ENCODE measurements around the gene ESYT1.
A peak's percentile ranks its signal among the peaks of the same experiment; 100 is the strongest.

Gene ESYT1

GRCh38 chr12:56099787-56100186 lies 28.3 kb upstream of the ESYT1 start:
- H3K4me2 ChIP-seq = no peak overlapping the region

GRCh38 chr12:56101045-56101444 lies 27.0 kb upstream of the ESYT1 start:
- Histone ChIP-seq H3K9ac (no peak overlapping the region), H3K4me2 (no peak overlapping the region), H3K9me3 (replicated peaks in 1 of 11) (no peaks in the 10 kb centered on the region), H3K27ac (no peak overlapping the region), H4K20me1 (peaks cover 5 to 13% (median 9%) of the 10 kb centered on the region in 11 experiments; a peak in 20 of 22 replicates), H3K36me3 (peaks cover 0 to 8% (median 5%) of the 10 kb centered on the region in 11 experiments; a peak in 12 of 22 replicates), H3K4me1 (peaks cover 17 to 23% (median 20%) of the 10 kb centered on the region in 10 experiments), H3K27me3 (no peaks in the 10 kb centered on the region), H3K4me3 (no peak overlapping the region)
- TF ChIP-seq Cebpa-rat (IDR thresholded peaks at IDR 0.05) = no peak

More at GRCh38 chr12:56099787-56100186, 28.3 kb upstream of the ESYT1 start:
- H3K4me3 ChIP-seq = no peak overlapping the region
- H3K9ac ChIP-seq = no peak overlapping the region
- peaks cover 0 to under 1% (median 0%) of the 10 kb centered on the region in 11 experiments; a peak in 1 of 22 replicates for H4K20me1 ChIP-seq
- no peak for TF ChIP-seq Cebpa-rat (IDR thresholded peaks at IDR 0.05)
- H3K4me1 ChIP-seq = peaks cover 12 to 18% (median 14%) of the 10 kb centered on the region in 10 experiments
- H3K27ac ChIP-seq = no peak overlapping the region
- no peaks in the 10 kb centered on the region for H3K9me3 ChIP-seq (replicated peaks in 1 of 11)
- no peaks in the 10 kb centered on the region for H3K36me3 ChIP-seq
- H3K27me3 ChIP-seq = no peaks in the 10 kb centered on the region

- no peak overlapping the region for H3K4me3 ChIP-seq
- no peaks in the 10 kb centered on the region for H3K9me3 ChIP-seq (replicated peaks in 1 of 11)
- H3K27me3 ChIP-seq = no peaks in the 10 kb centered on the region
- H3K4me1 ChIP-seq = peaks cover 29 to 38% (median 32%) of the 10 kb centered on the region in 10 experiments
- peak overlapping the region in 1 of 11 experiments; percentile 99; a peak in 1 of 22 replicates for H3K9ac ChIP-seq
- H3K27ac ChIP-seq = no peak overlapping the region
- peak overlapping the region; percentile 74 to 91 (median 88); a peak in 21 of 22 replicates for H3K4me2 ChIP-seq
- peaks cover 9 to 29% (median 25%) of the 10 kb centered on the region in 11 experiments; a peak in 21 of 22 replicates for H4K20me1 ChIP-seq
- peaks cover 13 to 24% (median 21%) of the 10 kb centered on the region in 11 experiments for H3K36me3 ChIP-seq
- TF ChIP-seq Cebpa-rat (IDR thresholded peaks at IDR 0.05) = no peak
Measured at GRCh38 chr12:56102683-56103065, 25.4 kb upstream of the ESYT1 start.

- peak overlapping the region; percentile 85 to 99 (median 97); a peak in 21 of 22 replicates for H3K9ac ChIP-seq
- peaks cover 29 to 38% (median 32%) of the 10 kb centered on the region in 10 experiments for H3K4me1 ChIP-seq
- H3K9me3 ChIP-seq (replicated peaks in 1 of 11) = no peaks in the 10 kb centered on the region
- H3K4me2 ChIP-seq = peak overlapping the region; percentile 74 to 91 (median 88)
- no peaks in the 10 kb centered on the region for H3K27me3 ChIP-seq
- peaks cover 9 to 35% (median 30%) of the 10 kb centered on the region in 11 experiments; a peak in 21 of 22 replicates for H4K20me1 ChIP-seq
- no peak for TF ChIP-seq Cebpa-rat (IDR thresholded peaks at IDR 0.05)
- peak overlapping the region; percentile 68 to 98 (median 92) for H3K4me3 ChIP-seq
- peaks cover 18 to 30% (median 27%) of the 10 kb centered on the region in 11 experiments for H3K36me3 ChIP-seq
- H3K27ac ChIP-seq = peak overlapping the region in 10 of 11 experiments; percentile 65 to 99 (median 94); a peak in 18 of 22 replicates
Measured at GRCh38 chr12:56103066-56103711, 24.9 kb upstream of the ESYT1 start.

GRCh38 chr12:56103823-56104108 lies 24.3 kb upstream of the ESYT1 start:
- H3K9ac ChIP-seq = peak overlapping the region; percentile 85 to 99 (median 97)
- H3K4me2 ChIP-seq = peak overlapping the region; percentile 74 to 91 (median 88)
- H3K27ac ChIP-seq = peak overlapping the region; percentile 65 to 99 (median 94)
- H3K9me3 ChIP-seq (replicated peaks in 1 of 11) = no peaks in the 10 kb centered on the region
- peaks cover 9 to 37% (median 32%) of the 10 kb centered on the region in 11 experiments; a peak in 21 of 22 replicates for H4K20me1 ChIP-seq
- H3K36me3 ChIP-seq = peaks cover 24 to 35% (median 32%) of the 10 kb centered on the region in 11 experiments
- peaks cover 29 to 38% (median 32%) of the 10 kb centered on the region in 10 experiments for H3K4me1 ChIP-seq
- peak overlapping the region; percentile 68 to 98 (median 92) for H3K4me3 ChIP-seq
- TF ChIP-seq Cebpa-rat (IDR thresholded peaks at IDR 0.05) = no peak
- H3K27me3 ChIP-seq = no peaks in the 10 kb centered on the region

GRCh38 chr12:56104109-56104814 lies 23.8 kb upstream of the ESYT1 start, which contains the start of gene PA2G4:
Gene PA2G4, plus strand, starts transcription at chr12:56104559. Its CDS starts 179 bp downstream, at chr12:56104738.
- TF ChIP-seq Cebpa-rat (IDR thresholded peaks at IDR 0.05) = no peak
- peaks cover 29 to 40% (median 37%) of the 10 kb centered on the region in 11 experiments for H3K36me3 ChIP-seq
- peak within 1 kb of the TSS; percentile 90 to 99 (median 95) for H3K4me2 ChIP-seq
- no peaks in the 10 kb centered on the region for H3K9me3 ChIP-seq (replicated peaks in 1 of 11)
- H3K27me3 ChIP-seq = no peaks in the 10 kb centered on the region
- H3K4me1 ChIP-seq = peaks cover 29 to 38% (median 32%) of the 10 kb centered on the region in 10 experiments
- peaks cover 9 to 42% (median 33%) of the 10 kb centered on the region in 11 experiments; a peak in 21 of 22 replicates for H4K20me1 ChIP-seq
- peak within 1 kb of the TSS; percentile 90 to 99 (median 97) for H3K9ac ChIP-seq
- peak within 1 kb of the TSS; percentile 71 to 99 (median 94) for H3K27ac ChIP-seq
- peak within 1 kb of the TSS; percentile 79 to 98 (median 92) for H3K4me3 ChIP-seq

GRCh38 chr12:56104815-56105608 lies 23.1 kb upstream of the ESYT1 start:
- Histone ChIP-seq H3K4me3 (peak overlapping the region; percentile 79 to 98 (median 92)), H3K9me3 (replicated peaks in 1 of 11) (no peaks in the 10 kb centered on the region), H3K4me2 (peak overlapping the region; percentile 85 to 99 (median 95)), H3K4me1 (peaks cover 29 to 38% (median 32%) of the 10 kb centered on the region in 10 experiments), H3K27me3 (no peaks in the 10 kb centered on the region), H4K20me1 (peaks cover 9 to 49% (median 33%) of the 10 kb centered on the region in 11 experiments; a peak in 21 of 22 replicates), H3K9ac (peak overlapping the region; percentile 90 to 99 (median 97)), H3K36me3 (peaks cover 36 to 48% (median 45%) of the 10 kb centered on the region in 11 experiments), H3K27ac (peak overlapping the region; percentile 71 to 99 (median 94))
- TF ChIP-seq Cebpa-rat (IDR thresholded peaks at IDR 0.05) = no peak

- Histone ChIP-seq H3K4me2 (peak overlapping the region; percentile 85 to 99 (median 95)), H3K4me3 (peak overlapping the region; percentile 79 to 98 (median 92)), H3K27me3 (no peaks in the 10 kb centered on the region), H3K4me1 (peaks cover 29 to 38% (median 32%) of the 10 kb centered on the region in 10 experiments), H3K27ac (peak overlapping the region; percentile 71 to 99 (median 94); a peak in 21 of 22 replicates), H3K9me3 (replicated peaks in 1 of 11) (no peaks in the 10 kb centered on the region), H3K9ac (peak overlapping the region; percentile 90 to 99 (median 97)), H4K20me1 (peaks cover 9 to 54% (median 33%) of the 10 kb centered on the region in 11 experiments; a peak in 21 of 22 replicates), H3K36me3 (peaks cover 42 to 53% (median 50%) of the 10 kb centered on the region in 11 experiments)
- no peak for TF ChIP-seq Cebpa-rat (IDR thresholded peaks at IDR 0.05)
Measured at GRCh38 chr12:56105609-56105902, 22.5 kb upstream of the ESYT1 start.
